LNCAP (cell line): ENCODE results near the gene ACYP1.

Experiments used
- CTCF ChIP-seq: fragments of 450-650 bp; IDR thresholded peaks from 2 replicates; pipeline ENCODE4 v1.5.1; 2017; ENCODE audit warnings: mild to moderate bottlenecking

The ACYP1 gene

GRCh38 chr14:75063491-75064204 lies at the start of gene ACYP1:
TSS of gene ACYP1 (minus strand) at chr14:75064024. CDS start at chr14:75063553, 471 bp downstream.
- TF ChIP-seq CTCF: no peak

- TF ChIP-seq CTCF: no peak
Measured at GRCh38 chr14:75109877-75110276, 46.1 kb upstream of the ACYP1 start.

GRCh38 chr14:75107186-75107585 lies 43.4 kb upstream of the ACYP1 start:
- TF ChIP-seq CTCF: no peak

- TF ChIP-seq CTCF: no peak
Measured at GRCh38 chr14:75101491-75101890, 37.7 kb upstream of the ACYP1 start.

GRCh38 chr14:75098682-75099081 lies 34.9 kb upstream of the ACYP1 start:
- no peak for TF ChIP-seq CTCF

- no peak for TF ChIP-seq CTCF
Measured at GRCh38 chr14:75098212-75098611, 34.4 kb upstream of the ACYP1 start.

GRCh38 chr14:75096959-75097358 lies 33.1 kb upstream of the ACYP1 start:
- no peak for TF ChIP-seq CTCF

- no peak for TF ChIP-seq CTCF
Measured at GRCh38 chr14:75095690-75096089, 31.9 kb upstream of the ACYP1 start.
